Kidney (tissue), 14 donors: ENCODE data around the gene ZNF512B. TPM values are rescaled to one million over a fixed set of nuclear protein-coding genes. Genes with fewer than 3 reads are reported as not detected.

Experiments used
- DNase-seq, 5 donors: peaks; one replicate each; pipeline ENCODE4 v3.0.0-alpha.2; 2013 to 2020
- FAIRE-seq: peaks from 2 replicates; lab custom pipeline; 2012; peaks lifted over from hg19 to GRCh38; lab: Jason Lieb, UNC
- H3K27ac ChIP-seq, 2 donors: one replicate each; pipeline ENCODE4 v1.7.0; 2013; ENCODE audit warnings: low read depth in 2 of 2, low read length in 2 of 2, inconsistent platforms in 1 of 2
- H3K27me3 ChIP-seq: one replicate; pipeline ENCODE4 v1.7.1; 2013; ENCODE audit warnings: low read length, inconsistent platforms; ENCODE audit not compliant: control insufficient read depth, insufficient read depth
- H3K36me3 ChIP-seq, 3 donors: one replicate each; pipeline versions ENCODE4 v1.7.0 to v1.7.1; 2013; ENCODE audit warnings: low read length in 3 of 3, control low read depth in 1 of 3, inconsistent platforms in 1 of 3; ENCODE audit not compliant: insufficient read depth in 3 of 3, control insufficient read depth in 2 of 3
- H3K4me1 ChIP-seq, 3 donors: one replicate each; pipeline versions ENCODE4 v1.7.0 to v1.7.1; 2013; ENCODE audit warnings: low read length in 3 of 3, inconsistent platforms in 1 of 3, low read depth in 1 of 3; ENCODE audit not compliant: control insufficient read depth in 2 of 3, insufficient read depth in 2 of 3
- H3K4me3 ChIP-seq, 3 donors: one replicate each; pipeline versions ENCODE4 v1.7.0 to v1.8.1; 2013; ENCODE audit warnings: low read length in 3 of 3, control low read depth in 1 of 3, inconsistent platforms in 1 of 3
- H3K9ac ChIP-seq, 3 donors: one replicate each; pipeline versions ENCODE4 v1.7.0 to v1.7.1; 2013; ENCODE audit warnings: low read length in 3 of 3, control low read depth in 1 of 3, inconsistent platforms in 1 of 3
- H3K9me3 ChIP-seq, 3 donors: one replicate each; pipeline versions ENCODE4 v1.7.0 to v1.7.1; 2013; ENCODE audit warnings: low read length in 3 of 3, control low read depth in 1 of 3, inconsistent platforms in 1 of 3; ENCODE audit not compliant: control insufficient read depth in 2 of 3, insufficient read depth in 1 of 3
- intact Hi-C: fragments of 100-400 bp; cut with DNase I; formaldehyde crosslinking; loops from one replicate; pipeline ENCODE4 v1.11.1; 2022
- polyA plus RNA-seq: library from polyadenylated mRNA; stranded (reverse); fragments of 350-450 nt; fragmentation: Illumina TruSeq; extraction: RNeasy Lipid Tissue Mini Kit (QIAGEN cat#74804); gene quantifications from one replicate; pipeline ENCODE4 v1.2.3, GENCODE V29; 2014; ENCODE audit warnings: low read depth, low replicate concordance; ENCODE audit not compliant: insufficient read depth
- total RNA-seq: library from RNA; stranded (reverse); fragmentation: NEBNext Ultra II Directional; extraction: Animal tissue kit (Norgen Biotek cat#: 25700); gene quantifications from one replicate; pipeline ENCODE4 v1.2.1, GENCODE V29; 2021
- TF ChIP-seq, protein P1 (sequence below): IDR thresholded peaks from 3 replicates; pipeline ENCODE4 v1.5.1; 2012; ENCODE audit warnings: mild to moderate bottlenecking, moderate library complexity, borderline replicate concordance; ENCODE audit not compliant: insufficient read depth; ENCODE audit errors: extremely low read depth
- donor health status: control.
- donor health status: control.
- donor health status: control.
- donor health status: control.
- donor health status: control.
- donor health status: DM: yes; HTN: yes; CAD: no.
- donor health status: Normal renal cell carcinoma (clear cell type).

ZNF512B gene
- total and polyA plus RNA-seq, 2 donors from 2014 or later, result 8.6 to 19.2 TPM

DNA sequence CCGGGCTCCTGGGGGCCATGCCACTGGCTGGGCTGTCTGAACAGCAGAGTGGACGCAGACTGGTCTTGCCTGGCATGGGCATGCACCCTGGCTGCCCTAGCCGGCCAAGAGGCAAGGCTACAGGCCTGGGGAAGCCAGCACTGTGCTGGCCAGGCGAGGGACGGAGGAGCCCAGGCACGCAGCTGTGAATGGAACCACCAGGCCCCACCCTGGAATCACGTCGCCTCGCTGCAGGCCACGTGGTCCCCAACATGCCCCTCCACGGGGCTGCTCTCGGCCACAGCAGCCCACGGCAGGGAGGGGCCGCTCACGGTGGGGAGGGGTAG, 17.6 kb downstream of the ZNF512B start:
- H3K27ac ChIP-seq, result no peak overlapping the region

DNA sequence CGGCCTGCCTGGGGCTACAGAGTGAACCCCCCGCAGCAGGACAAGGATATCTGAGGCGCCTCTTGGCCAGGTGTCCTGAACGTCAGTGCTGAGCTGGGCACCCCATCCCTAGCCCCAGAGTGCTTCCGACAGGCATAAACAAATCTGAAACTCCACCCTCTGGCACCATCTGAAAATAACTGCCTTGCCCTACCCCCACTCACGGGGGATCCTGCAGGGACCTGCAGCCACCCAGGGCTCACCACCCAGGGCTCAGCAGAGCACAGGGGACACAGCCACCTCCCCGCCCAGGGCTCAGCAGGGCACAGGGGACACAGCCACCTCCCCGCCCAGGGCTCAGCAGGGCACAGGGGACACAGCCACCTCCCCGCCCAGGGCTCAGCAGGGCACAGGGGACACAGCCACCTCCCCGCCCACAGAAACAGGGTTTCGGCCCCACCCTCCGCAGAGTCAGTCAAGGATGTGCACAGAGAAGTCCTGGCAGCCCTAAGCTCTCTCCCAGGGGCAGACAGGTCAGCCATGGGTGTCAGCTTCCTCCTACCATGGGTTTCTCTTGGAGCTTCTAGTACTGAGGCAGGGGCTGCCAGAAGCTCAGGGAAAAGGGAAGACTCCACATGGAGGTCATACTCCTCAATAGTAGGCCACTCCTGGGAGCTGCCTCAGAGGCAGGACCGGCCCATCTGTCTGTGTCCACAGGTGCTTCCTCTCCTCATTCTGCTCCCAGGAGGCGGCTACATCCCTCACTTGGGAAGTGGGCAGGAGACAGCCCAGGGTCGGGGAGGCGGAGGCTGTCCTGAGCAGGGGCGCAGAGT, 18.1 kb downstream of the ZNF512B start:
- peak in 1 of 5 donors; percentile 81 for DNase-seq
- no peak overlapping the region for H3K4me3 ChIP-seq

More for the DNA sequence above, 17.6 kb downstream of the ZNF512B start:
- intact Hi-C loops, result no loop called here
- DNase-seq, result no peak
- TF ChIP-seq, protein P1, sequence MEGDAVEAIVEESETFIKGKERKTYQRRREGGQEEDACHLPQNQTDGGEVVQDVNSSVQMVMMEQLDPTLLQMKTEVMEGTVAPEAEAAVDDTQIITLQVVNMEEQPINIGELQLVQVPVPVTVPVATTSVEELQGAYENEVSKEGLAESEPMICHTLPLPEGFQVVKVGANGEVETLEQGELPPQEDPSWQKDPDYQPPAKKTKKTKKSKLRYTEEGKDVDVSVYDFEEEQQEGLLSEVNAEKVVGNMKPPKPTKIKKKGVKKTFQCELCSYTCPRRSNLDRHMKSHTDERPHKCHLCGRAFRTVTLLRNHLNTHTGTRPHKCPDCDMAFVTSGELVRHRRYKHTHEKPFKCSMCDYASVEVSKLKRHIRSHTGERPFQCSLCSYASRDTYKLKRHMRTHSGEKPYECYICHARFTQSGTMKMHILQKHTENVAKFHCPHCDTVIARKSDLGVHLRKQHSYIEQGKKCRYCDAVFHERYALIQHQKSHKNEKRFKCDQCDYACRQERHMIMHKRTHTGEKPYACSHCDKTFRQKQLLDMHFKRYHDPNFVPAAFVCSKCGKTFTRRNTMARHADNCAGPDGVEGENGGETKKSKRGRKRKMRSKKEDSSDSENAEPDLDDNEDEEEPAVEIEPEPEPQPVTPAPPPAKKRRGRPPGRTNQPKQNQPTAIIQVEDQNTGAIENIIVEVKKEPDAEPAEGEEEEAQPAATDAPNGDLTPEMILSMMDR, result no peak
- Histone ChIP-seq H3K4me3 (no peak overlapping the region), H3K27me3 (no peaks in the 10 kb centered on the region), H3K9me3 (no peaks in the 10 kb centered on the region), H3K4me1 (peaks cover 4 to 59% (median 14%) of the 10 kb centered on the region in 3 donors), H3K36me3 (no peaks in the 10 kb centered on the region), H3K9ac (no peak overlapping the region)
- FAIRE-seq, result no peak

DNA sequence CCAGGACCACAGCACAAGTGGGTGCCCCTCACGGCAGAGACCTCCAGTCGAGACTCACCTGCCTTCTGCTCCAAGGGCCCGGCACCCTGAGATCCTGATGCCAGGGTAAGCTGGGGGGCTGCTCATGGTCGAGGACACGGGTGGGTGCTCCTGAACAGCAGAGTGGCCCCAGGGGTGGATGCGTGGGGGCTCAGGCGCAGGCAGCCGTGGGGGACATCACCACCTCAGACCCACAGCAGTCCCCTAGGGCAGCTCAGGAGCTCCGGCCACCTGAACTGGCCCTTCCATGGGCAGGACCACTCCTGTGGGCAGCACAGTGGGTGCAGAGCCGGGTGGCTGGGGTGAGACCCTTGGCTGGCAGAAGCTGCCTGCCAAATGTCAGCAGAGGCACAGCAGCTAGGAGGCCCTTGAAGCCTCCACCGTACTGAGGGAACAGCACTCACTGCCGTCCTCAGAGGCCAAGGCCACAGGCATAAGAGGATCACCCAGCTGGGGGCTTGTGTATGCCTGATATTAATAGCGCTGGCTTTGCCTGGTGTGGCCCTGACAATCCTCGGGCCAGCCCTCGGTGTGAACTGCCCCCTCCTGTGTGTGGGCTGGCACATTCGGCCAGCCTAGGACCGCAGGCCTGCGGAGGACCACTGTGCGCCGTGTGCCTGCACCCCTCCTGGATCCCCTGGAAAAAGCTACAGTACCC, 18.9 kb downstream of the ZNF512B start:
- H3K36me3 ChIP-seq, result no peaks in the 10 kb centered on the region
- H3K4me3 ChIP-seq, result no peak overlapping the region
- peaks cover 4 to 59% (median 14%) of the 10 kb centered on the region in 3 donors for H3K4me1 ChIP-seq
- FAIRE-seq (no peak), DNase-seq (peak in 1 of 5 donors; percentile 77)
- peak overlapping the region; percentile 53 to 57 for H3K27ac ChIP-seq
- intact Hi-C loops, result no loop called here
- no peaks in the 10 kb centered on the region for H3K27me3 ChIP-seq
- H3K9me3 ChIP-seq, result no peaks in the 10 kb centered on the region
- no peak overlapping the region for H3K9ac ChIP-seq
- TF ChIP-seq, protein P1, result no peak

More for the DNA sequence above, 18.1 kb downstream of the ZNF512B start:
- TF ChIP-seq, protein P1, result no peak
- intact Hi-C loops, result no loop called here
- Histone ChIP-seq H3K27me3 (no peaks in the 10 kb centered on the region), H3K9ac (peak overlapping the region in 1 of 3 donors; percentile 26), H3K4me1 (peaks cover 4 to 59% (median 14%) of the 10 kb centered on the region in 3 donors), H3K27ac (peak overlapping the region; percentile 37 to 57), H3K9me3 (no peaks in the 10 kb centered on the region), H3K36me3 (no peaks in the 10 kb centered on the region)
- no peak for FAIRE-seq
